HepG2 (cell line): Measurements from ENCODE around the gene FAAP20. TPM values are rescaled to one million over a fixed set of nuclear protein-coding genes. Genes with fewer than 3 reads are reported as not detected.

Source experiments
- ATF2 ChIP-seq: sonication (generic); formaldehyde crosslinking; IDR thresholded peaks from 2 replicates; pipeline ENCODE4 v1.4.0; 2020; ENCODE audit warnings: missing genetic modification reagents
- HMGXB4 ChIP-seq, 2 experiments: sonication (generic) in 1 of 2; formaldehyde crosslinking in 1 of 2; IDR thresholded peaks; 2 replicates each; pipeline versions ENCODE4 v1.4.0 to v1.6.1; 2018 to 2020; ENCODE audit warnings: missing genetic modification reagents in 2 of 2, borderline replicate concordance in 1 of 2, low read depth in 1 of 2, mild to moderate bottlenecking in 1 of 2, missing biosample characterization in 1 of 2
- HNF1B ChIP-seq: sonication (generic); formaldehyde crosslinking; IDR thresholded peaks from 2 replicates; pipeline ENCODE4 v1.5.1; 2020; ENCODE audit warnings: mild to moderate bottlenecking, moderate library complexity, missing genetic modification reagents
- JARID2 ChIP-seq: sonication (generic); formaldehyde crosslinking; IDR thresholded peaks from 2 replicates; pipeline ENCODE4 v1.8.1; 2023; ENCODE audit warnings: missing genetic modification reagents, inconsistent platforms; ENCODE audit not compliant: insufficient replicate concordance
- KLF15 ChIP-seq: sonication (generic); formaldehyde crosslinking; IDR thresholded peaks from 2 replicates; pipeline ENCODE4 v1.8.1; 2023; ENCODE audit warnings: borderline replicate concordance, mild to moderate bottlenecking, inconsistent platforms, missing genetic modification reagents, mixed read lengths
- NFKB2 ChIP-seq: sonication (generic); formaldehyde crosslinking; IDR thresholded peaks from 2 replicates; pipeline ENCODE4 v1.4.0; 2020; ENCODE audit warnings: missing genetic modification reagents, borderline replicate concordance
- PAXIP1 ChIP-seq: sonication (generic); formaldehyde crosslinking; conservative IDR thresholded peaks from 2 replicates; pipeline ENCODE4 v1.4.0; 2020; ENCODE audit warnings: mild to moderate bottlenecking, missing genetic modification reagents, moderate library complexity
- RAD21 ChIP-seq: fragments of 450-650 bp; formaldehyde crosslinking; IDR thresholded peaks from 2 replicates; pipeline ENCODE4 v1.5.0; 2020; ENCODE audit warnings: mild to moderate bottlenecking
- RELA ChIP-seq: sonication (generic); formaldehyde crosslinking; IDR thresholded peaks from 2 replicates; pipeline ENCODE4 v1.4.0; 2020; ENCODE audit warnings: missing genetic modification reagents
- RNF219 ChIP-seq: sonication (generic); formaldehyde crosslinking; IDR thresholded peaks from 2 replicates; pipeline ENCODE4 v1.5.0; 2020; ENCODE audit warnings: mild to moderate bottlenecking, missing genetic modification reagents
- SP1 ChIP-seq, 2 experiments: fragments of 450-650 bp in 1 of 2; sonication (generic) in 1 of 2; formaldehyde crosslinking in 1 of 2; IDR thresholded peaks; 2 replicates each; pipeline versions ENCODE4 v1.4.0 to v1.6.1; 2016 to 2020; ENCODE audit warnings: missing genetic modification reagents in 1 of 2
- TMF1 ChIP-seq: sonication (generic); formaldehyde crosslinking; IDR thresholded peaks from 2 replicates; pipeline ENCODE4 v1.8.1; 2022; ENCODE audit warnings: low read depth, missing genetic modification reagents
- ZNF160 ChIP-seq: sonication (generic); formaldehyde crosslinking; IDR thresholded peaks from 2 replicates; pipeline ENCODE4 v1.8.0; 2022; ENCODE audit warnings: mild to moderate bottlenecking, inconsistent platforms, missing genetic modification reagents
- ZNF552 ChIP-seq: sonication (generic); formaldehyde crosslinking; IDR thresholded peaks from 2 replicates; pipeline ENCODE4 v1.9.0; 2022; ENCODE audit warnings: missing genetic modification reagents, mild to moderate bottlenecking, borderline replicate concordance
- ZSCAN29 ChIP-seq: sonication (generic); formaldehyde crosslinking; conservative IDR thresholded peaks from 2 replicates; pipeline ENCODE4 v1.4.0; 2020; ENCODE audit warnings: mild to moderate bottlenecking, missing genetic modification reagents
- polyA plus RNA-seq, 8 experiments: library from polyadenylated mRNA; depleted of rRNA in 3 of 8; stranded (reverse) in 7 of 8; unstranded in 1 of 8; fragments of >200 nt; fragmentation: Illumina TruSeq in 4 of 8; extraction: Trizol in 4 of 8; gene quantifications; 2 replicates each; pipeline versions ENCODE4 v1.2.1 to v1.2.3, GENCODE V29; 2011 to 2016; ENCODE audit warnings: low read depth in 4 of 8, missing spikeins in 1 of 8, mixed read lengths in 1 of 8; ENCODE audit not compliant: insufficient read depth in 1 of 8
- total RNA-seq, 5 experiments: library from RNA; depleted of rRNA; stranded (reverse); fragments of >200 nt; fragmentation: Illumina TruSeq; extraction: Trizol; gene quantifications; 2 replicates each; pipeline ENCODE4 v1.2.3, GENCODE V29; 2016; ENCODE audit warnings: low read depth in 1 of 5

The FAAP20 gene
- total and polyA plus RNA-seq, 2 of the 13 experiments (the other 11 are each of a cell fraction or from before 2014, with no cell fraction given): 9.6 to 10.8 TPM

- TF ChIP-seq NFKB2 (CRISPR knock-in tag) (peak; percentile 69; the same call in 1 of the 2 replicates), SP1 (IDR thresholded peaks at IDR 0.05) (0 out of 2 replicates have a peak, but pooled peaks have one; percentile 59), SP1 (CRISPR knock-in tag; IDR thresholded peaks at IDR 0.05) (peak; percentile 74), ATF2 (CRISPR knock-in tag) (peak; percentile 37; the same call in 1 of the 2 replicates), HMGXB4 (CRISPR knock-in tag; IDR thresholded peaks at IDR 0.05; ENCODE audit: borderline replicate concordance in 1 of 2, low read depth in 1 of 2) (peak; percentile 86; a peak in 3 of 4 replicates), PAXIP1 (CRISPR knock-in tag) (peak; percentile 81), ZNF552 (no peak), KLF15 (no peak), ZSCAN29 (CRISPR knock-in tag) (no peak), RAD21 (CRISPR knock-in tag) (peak; percentile 99), JARID2 (CRISPR knock-in tag) (peak; percentile 26), ZNF160 (CRISPR knock-in tag) (no peak), RELA (0 out of 2 replicates have a peak, but pooled peaks have one; percentile 38), RNF219 (CRISPR knock-in tag) (no peak), HNF1B (CRISPR knock-in tag) (peak; percentile 89; the same call in 1 of the 2 replicates), TMF1 (CRISPR knock-in tag) (peak; percentile 51; the same call in 1 of the 2 replicates)
Observed at GRCh38 chr1:2194898-2195673, 514 bp upstream of the FAAP20 start (continued).
